Astrocyte of the cerebellum (primary cell): ENCODE data around the gene P2RY2.
"Not testable (repeated sequence)": the region's sequence is repeated elsewhere in the genome, so short reads cannot be mapped to it uniquely, and the experiment has no call there.

ENCODE experiments used
- DNase-seq: peaks from one replicate; pipeline ENCODE4 v3.0.0-alpha.2; 2011; ENCODE audit warnings: low read depth
- H3K4me3 ChIP-seq: 2 replicates; pipeline ENCODE4 v1.5.1; 2011; ENCODE audit warnings: mild to moderate bottlenecking, low read depth, low read length, moderate library complexity
- in situ Hi-C: cut with HindIII; loops from 2 replicates; pipeline ENCODE4 v1.10.0; 2017; ENCODE audit warnings: low sequenced_read_pairs
- TF ChIP-seq, protein P1 (sequence below): IDR thresholded peaks from 2 replicates; pipeline ENCODE4 v1.5.1; 2012; ENCODE audit warnings: low read length, low read depth, moderate library complexity, mild to moderate bottlenecking; ENCODE audit errors: missing control alignments

P2RY2 gene

DNA sequence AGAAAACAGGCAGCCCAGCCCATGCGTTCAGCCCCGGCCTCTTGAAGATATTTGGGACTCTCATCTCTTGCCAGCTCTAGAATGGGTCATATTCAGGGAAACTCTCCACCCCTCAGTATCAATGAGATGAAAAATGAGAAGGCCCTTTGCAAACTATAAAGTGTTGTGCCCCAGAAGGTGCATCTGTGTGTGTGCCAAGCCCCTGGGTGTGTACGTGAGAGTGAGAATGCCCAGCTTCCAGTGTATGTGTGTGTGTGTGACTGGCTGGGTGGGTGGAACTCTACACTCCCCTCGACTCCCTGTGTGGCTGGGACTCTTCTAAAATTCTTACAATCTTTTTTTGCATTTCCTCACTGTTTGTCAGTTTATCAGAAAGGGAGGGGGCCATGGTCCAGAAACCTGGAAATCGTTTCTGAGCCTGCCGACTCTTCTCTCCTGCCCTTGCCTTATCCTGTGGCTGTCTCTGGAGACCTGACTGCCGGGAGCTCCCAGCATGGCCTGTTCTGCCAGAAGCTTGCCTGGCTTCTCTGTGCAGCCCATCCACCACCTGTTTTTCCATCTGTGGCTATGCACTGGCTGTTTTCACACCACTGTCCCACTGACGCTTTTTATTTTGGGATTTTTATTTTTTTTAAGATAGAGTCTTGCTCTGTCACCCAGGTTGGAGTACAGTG, 55.3 kb downstream of the P2RY2 start:
- H3K4me3 ChIP-seq: no peak overlapping the region
- DNase-seq: no peak
- TF ChIP-seq, protein P1, sequence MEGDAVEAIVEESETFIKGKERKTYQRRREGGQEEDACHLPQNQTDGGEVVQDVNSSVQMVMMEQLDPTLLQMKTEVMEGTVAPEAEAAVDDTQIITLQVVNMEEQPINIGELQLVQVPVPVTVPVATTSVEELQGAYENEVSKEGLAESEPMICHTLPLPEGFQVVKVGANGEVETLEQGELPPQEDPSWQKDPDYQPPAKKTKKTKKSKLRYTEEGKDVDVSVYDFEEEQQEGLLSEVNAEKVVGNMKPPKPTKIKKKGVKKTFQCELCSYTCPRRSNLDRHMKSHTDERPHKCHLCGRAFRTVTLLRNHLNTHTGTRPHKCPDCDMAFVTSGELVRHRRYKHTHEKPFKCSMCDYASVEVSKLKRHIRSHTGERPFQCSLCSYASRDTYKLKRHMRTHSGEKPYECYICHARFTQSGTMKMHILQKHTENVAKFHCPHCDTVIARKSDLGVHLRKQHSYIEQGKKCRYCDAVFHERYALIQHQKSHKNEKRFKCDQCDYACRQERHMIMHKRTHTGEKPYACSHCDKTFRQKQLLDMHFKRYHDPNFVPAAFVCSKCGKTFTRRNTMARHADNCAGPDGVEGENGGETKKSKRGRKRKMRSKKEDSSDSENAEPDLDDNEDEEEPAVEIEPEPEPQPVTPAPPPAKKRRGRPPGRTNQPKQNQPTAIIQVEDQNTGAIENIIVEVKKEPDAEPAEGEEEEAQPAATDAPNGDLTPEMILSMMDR: no peak
- in situ Hi-C loops: no loop called here

GRCh38 chr11:73274191-73274590, 56.1 kb downstream of the P2RY2 start:
- in situ Hi-C loops, DNase-seq, H3K4me3 ChIP-seq: not testable (repeated sequence)

DNA sequence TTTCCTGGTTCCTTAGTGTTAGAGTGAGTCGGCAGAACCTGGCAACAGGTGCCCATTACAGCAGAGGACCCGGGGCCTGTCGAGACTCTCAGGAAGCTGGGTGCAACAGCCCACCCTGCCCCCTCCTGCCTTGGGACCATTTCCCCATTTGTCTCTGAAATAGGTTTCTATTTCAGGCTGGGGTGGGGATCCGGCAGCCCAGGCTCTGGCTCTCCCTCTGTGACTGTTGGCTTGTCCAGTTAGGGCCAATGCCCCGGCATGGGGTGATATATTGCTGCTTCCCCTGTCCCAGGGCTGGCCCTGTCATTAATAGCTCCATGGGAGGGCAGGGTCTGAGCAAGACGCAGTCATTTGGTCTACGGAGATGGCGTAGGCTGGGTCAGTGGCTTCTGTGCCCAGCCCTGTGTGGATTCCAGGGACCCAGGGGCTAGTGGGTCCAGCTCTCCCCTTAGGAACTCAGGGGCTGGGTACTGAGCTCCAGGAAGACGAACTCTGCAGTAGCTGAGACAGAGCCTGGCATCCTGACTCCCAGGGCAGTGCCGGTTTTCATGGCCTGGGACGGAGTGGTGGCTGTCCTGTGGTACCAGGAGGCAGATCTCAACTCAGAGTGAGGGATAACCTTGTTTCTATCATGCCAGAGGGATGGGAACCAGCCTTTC, 56.8 kb downstream of the P2RY2 start:
- in situ Hi-C loops: no loop called here
- H3K4me3 ChIP-seq: no peak overlapping the region
- TF ChIP-seq, protein P1: no peak
- DNase-seq: no peak

- DNase-seq: no peak
- no peak overlapping the region for H3K4me3 ChIP-seq
- TF ChIP-seq, protein P1: no peak
- in situ Hi-C loops: no loop called here
These were observed 57.3 kb downstream of the P2RY2 start for GRCh38 chr11:73275381-73275750.

DNA sequence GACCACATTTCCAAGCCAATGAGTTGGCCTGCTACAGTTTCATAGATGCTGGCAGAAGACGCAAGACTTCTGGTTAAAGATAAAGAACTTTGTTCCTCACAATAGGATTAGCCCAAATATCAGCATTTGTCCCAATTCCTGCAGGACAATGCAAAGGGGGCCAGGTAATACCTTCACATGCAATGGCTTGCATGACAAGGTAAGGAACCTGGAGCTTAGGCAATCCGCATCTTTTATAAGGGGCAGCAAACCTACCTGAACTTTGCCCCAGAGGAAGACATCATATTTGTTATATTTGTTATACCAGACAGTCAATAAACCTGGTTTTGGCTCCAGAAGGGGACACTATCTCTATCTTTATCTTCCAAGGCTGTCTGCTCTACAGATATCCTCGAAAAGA, 59.4 kb downstream of the P2RY2 start:
- TF ChIP-seq, protein P1: no peak
- in situ Hi-C loops: no loop called here
- no peak for DNase-seq
- H3K4me3 ChIP-seq: no peak overlapping the region

DNA sequence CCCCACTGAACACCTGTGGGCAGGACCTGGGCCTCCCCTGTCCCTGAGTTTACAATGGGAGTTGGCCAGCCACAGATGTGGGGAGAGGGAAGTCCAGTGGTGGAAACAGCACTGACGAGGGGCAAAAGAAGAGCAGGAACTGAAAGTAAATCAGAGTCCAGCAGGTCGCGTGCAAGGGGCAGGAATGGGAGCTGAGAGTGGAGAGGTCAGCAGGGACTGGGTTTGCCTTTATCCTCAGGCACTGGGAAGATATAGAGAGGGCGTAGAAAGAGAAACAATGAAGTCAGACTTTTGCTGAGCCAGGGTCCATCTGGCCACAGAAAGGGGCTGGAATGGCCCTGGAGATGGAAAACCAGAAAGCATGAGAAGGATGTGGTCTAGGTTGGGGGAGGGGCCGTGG, 62.5 kb downstream of the P2RY2 start:
- TF ChIP-seq, protein P1: no peak
- no peak overlapping the region for H3K4me3 ChIP-seq
- no peak for DNase-seq
- in situ Hi-C loops: no loop called here

- no peak overlapping the region for H3K4me3 ChIP-seq
- TF ChIP-seq, protein P1: no peak
- in situ Hi-C loops: no loop called here
- no peak for DNase-seq
These were observed 63.2 kb downstream of the P2RY2 start for GRCh38 chr11:73281201-73281741.
